ENCODE results near the gene PCNX2.

- TF ChIP-seq EZH2 (IDR thresholded peaks at IDR 0.05; ENCODE audit: insufficient read depth, poor library complexity, severe bottlenecking) (no peak), EZH2phosphoT487 (IDR thresholded peaks at IDR 0.05; ENCODE audit: insufficient read depth, low read depth) (no peak)
These were observed 52.6 kb downstream of the PCNX2 start for GRCh38 chr1:233242827-233243483.

Measured in GM23248 (cell line).